Nephron progenitor cell (in vitro differentiated cells): ENCODE data around the gene ELP1.
"Not testable (repeated sequence)": the region's sequence is repeated elsewhere in the genome, so short reads cannot be mapped to it uniquely, and the experiment has no call there.

ENCODE experiments used
- DNase-seq: peaks from one replicate; pipeline ENCODE4 v3.0.0; 2021
- H3K27ac Mint-ChIP-seq: 2 replicates; pipeline ENCODE4 v1.8.0; 2021; ENCODE audit warnings: mild to moderate bottlenecking, moderate library complexity, mixed read lengths
- H3K27me3 Mint-ChIP-seq: 2 replicates; pipeline ENCODE4 v1.8.0; 2021; ENCODE audit warnings: mild to moderate bottlenecking, low read depth, mixed read lengths; ENCODE audit not compliant: poor library complexity
- H3K36me3 Mint-ChIP-seq: 2 replicates; pipeline ENCODE4 v1.8.0; 2021; ENCODE audit warnings: low read depth, mixed read lengths
- H3K4me1 Mint-ChIP-seq: 2 replicates; pipeline ENCODE4 v1.8.0; 2021; ENCODE audit warnings: mixed read lengths
- H3K4me3 Mint-ChIP-seq: 2 replicates; pipeline ENCODE4 v1.8.0; 2021; ENCODE audit warnings: mild to moderate bottlenecking, moderate library complexity, mixed read lengths
- H3K9me3 Mint-ChIP-seq: 2 replicates; pipeline ENCODE4 v1.8.0; 2021; ENCODE audit warnings: mild to moderate bottlenecking, moderate library complexity, mixed read lengths
- TF ChIP-seq, protein P1 (sequence below): fragments of 200-600 bp; sonication (generic); IDR thresholded peaks from 2 replicates; pipeline ENCODE4 v1.5.0; 2021; ENCODE audit warnings: antibody characterized with exemption

ELP1 gene

DNA sequence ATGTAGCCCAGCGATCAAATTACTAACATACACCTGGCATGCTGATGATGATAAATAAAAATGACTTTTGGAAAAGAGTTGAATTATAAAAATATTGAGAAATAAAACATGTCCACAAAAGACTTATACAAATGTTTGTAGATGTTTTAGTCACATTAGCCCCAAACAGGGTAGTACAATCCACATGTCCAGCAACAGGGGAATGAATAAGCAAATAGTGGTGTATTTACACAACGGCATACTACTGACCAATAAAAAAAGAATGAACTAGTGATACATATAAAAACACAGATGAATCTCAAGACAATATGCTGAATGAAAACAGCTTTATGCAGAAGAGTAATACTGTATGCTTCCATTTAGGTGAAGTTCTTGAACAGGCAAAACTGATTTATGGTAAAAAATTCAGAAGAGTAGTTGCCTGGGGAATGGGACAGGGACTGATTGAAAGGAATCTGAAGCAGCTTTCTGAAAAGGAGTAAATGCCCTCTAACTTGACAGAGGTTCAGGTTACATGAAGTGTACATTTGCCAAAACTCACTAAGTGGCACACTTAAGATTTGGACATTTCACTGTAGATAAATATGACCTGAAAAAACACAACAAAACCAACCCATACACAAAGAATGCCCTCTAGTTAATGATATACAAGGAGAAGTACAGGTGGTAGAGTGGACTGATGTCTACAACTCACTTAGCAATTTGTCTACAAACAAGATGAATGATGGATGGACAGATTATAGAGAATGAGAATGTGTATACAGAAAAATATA, 36.4 kb downstream of the ELP1 start:
- H3K36me3 Mint-ChIP-seq = peaks cover 67% of the 10 kb centered on the region
- TF ChIP-seq, protein P1, sequence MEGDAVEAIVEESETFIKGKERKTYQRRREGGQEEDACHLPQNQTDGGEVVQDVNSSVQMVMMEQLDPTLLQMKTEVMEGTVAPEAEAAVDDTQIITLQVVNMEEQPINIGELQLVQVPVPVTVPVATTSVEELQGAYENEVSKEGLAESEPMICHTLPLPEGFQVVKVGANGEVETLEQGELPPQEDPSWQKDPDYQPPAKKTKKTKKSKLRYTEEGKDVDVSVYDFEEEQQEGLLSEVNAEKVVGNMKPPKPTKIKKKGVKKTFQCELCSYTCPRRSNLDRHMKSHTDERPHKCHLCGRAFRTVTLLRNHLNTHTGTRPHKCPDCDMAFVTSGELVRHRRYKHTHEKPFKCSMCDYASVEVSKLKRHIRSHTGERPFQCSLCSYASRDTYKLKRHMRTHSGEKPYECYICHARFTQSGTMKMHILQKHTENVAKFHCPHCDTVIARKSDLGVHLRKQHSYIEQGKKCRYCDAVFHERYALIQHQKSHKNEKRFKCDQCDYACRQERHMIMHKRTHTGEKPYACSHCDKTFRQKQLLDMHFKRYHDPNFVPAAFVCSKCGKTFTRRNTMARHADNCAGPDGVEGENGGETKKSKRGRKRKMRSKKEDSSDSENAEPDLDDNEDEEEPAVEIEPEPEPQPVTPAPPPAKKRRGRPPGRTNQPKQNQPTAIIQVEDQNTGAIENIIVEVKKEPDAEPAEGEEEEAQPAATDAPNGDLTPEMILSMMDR = no peak
- no peaks in the 10 kb centered on the region for H3K27me3 Mint-ChIP-seq
- no peaks in the 10 kb centered on the region for H3K9me3 Mint-ChIP-seq
- H3K4me3 Mint-ChIP-seq = no peak overlapping the region
- no peak overlapping the region for H3K27ac Mint-ChIP-seq
- DNase-seq = no peak
- no peaks in the 10 kb centered on the region for H3K4me1 Mint-ChIP-seq

DNA sequence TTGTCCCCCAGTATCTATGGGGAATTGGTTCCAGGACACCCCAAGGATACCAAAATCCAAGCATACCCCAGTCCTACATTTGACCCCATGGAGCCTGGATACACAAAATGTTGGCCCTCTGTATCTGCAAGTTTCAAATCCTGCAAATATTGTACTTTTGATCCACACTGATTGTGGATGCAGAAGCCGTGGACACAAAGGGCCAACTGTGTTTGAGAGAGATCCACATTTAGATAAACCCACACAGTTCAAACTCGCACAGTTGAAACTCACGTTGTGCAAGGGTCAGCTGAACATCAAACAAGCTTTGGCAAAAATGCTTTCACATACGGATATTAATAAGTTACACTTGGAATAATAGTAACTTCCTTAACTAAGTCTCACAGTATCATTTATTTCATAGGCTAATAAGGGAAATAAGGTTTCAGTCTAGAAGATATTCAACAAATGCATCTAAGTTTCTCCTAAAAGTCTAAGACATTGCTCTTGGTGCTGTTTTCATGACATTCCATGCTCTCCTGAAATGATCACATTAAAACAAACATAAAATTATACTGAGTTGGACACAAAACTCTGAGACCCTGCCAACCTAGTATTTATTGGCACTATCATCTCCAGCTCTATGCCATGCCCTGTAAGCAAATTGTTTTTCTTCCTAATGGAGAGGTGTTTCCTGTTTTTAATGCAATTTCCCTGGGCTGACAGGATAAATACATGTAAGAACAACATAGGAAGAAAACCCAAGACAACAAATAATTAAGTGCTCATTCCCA, 39.5 kb downstream of the ELP1 start:
- Mint-ChIP-seq H3K9me3 (no peaks in the 10 kb centered on the region), H3K4me3 (no peak overlapping the region), H3K4me1 (no peaks in the 10 kb centered on the region), H3K27me3 (peaks cover 2% of the 10 kb centered on the region), H3K36me3 (peaks cover 67% of the 10 kb centered on the region), H3K27ac (no peak overlapping the region)
- TF ChIP-seq, protein P1 = no peak
- DNase-seq = no peak

DNA sequence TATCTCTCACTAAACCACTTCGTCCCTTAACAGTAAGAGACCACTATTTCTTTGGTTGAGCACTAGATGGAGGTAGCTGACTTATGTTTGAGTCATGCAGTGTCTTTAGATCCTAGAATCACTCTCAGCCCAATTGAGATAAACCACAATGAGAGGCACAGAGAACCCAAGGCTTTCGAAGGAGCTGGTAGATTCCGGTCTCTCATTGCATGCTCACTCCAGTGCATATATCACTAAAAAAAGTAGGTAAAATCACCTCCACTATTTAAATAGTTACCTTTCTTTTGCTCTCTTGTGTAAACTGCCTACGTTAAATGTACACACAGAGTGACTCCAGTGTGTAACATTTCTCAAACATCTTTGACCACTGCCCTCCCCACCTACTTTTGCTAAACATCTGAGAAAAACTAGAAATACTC, 44.3 kb downstream of the ELP1 start:
- Mint-ChIP-seq H3K36me3 (peaks cover 57% of the 10 kb centered on the region), H3K9me3 (no peaks in the 10 kb centered on the region), H3K27ac (no peak overlapping the region), H3K4me3 (no peak overlapping the region), H3K27me3 (peaks cover 2% of the 10 kb centered on the region), H3K4me1 (no peaks in the 10 kb centered on the region)
- TF ChIP-seq, protein P1 = no peak
- DNase-seq = no peak

DNA sequence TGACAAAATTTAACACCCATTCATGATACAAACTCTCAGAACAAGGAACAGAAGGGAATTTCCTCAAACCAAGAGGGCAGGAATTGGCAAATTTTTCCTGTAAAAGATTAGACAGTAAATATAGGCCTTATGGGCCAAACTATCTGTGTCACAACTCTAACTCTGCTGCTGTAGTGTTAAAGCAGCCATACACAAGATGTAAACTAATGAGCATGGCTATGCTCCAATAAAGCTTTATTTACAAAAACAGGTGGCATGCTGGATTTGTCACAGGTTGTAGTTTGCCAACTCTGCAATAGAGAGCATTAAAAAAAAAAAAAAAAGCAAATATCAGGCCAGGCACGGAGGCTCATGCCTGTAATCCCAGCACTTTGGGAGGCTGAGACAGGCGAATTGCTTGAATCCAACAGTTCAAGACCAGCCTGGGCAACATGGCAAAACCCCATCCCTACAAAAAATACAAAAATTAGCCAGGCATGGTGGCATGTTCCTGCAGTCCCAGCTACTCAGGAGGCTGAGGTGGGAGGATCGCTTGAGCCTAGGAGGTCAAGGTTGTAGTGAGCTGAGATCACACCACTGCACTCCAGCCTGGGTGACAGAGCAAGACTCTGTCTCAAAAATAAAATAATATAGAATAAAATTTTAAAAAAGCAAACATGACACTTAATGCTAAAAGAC, 47.2 kb downstream of the ELP1 start:
- not testable (repeated sequence) for H3K4me1 Mint-ChIP-seq, H3K27me3 Mint-ChIP-seq, H3K4me3 Mint-ChIP-seq, H3K9me3 Mint-ChIP-seq, H3K27ac Mint-ChIP-seq, DNase-seq
- H3K36me3 Mint-ChIP-seq = peaks cover 56% of the 10 kb centered on the region

DNA sequence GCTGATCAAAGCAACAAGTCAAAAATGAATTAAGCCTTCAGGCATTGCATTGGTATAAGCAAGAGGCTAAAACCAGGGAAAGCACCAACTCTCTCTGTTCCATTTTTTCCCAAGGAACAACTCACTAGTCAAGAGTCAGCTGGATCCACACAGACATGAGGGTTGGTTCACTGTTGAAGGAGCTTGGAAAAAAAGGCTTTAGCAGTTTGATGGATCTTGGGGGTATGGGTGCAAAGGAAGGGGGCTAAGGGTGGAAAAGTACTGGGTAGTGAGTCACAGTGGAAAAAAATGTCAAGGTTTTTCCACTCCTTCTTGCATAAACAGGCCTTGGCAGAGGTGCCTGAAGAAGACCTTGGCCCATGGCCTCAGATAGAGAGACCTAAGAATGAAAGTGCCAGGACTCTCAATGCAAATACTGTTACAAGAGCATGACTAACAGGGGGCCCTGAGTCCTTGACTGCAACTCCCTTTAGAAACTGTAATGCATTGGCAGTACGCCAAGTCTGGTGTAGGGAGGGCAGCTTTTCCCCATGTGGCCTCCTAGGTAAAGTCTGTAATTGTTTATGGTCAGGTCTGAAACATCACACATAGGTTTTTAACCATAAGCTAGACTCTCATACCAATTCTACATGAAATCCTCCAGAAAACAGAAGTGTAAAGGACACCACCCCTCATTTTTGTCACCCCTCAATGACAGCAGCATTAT, 48.1 kb downstream of the ELP1 start:
- no peak for DNase-seq
- no peaks in the 10 kb centered on the region for H3K4me1 Mint-ChIP-seq
- TF ChIP-seq, protein P1 = no peak
- no peak overlapping the region for H3K4me3 Mint-ChIP-seq
- H3K27me3 Mint-ChIP-seq = no peaks in the 10 kb centered on the region
- H3K27ac Mint-ChIP-seq = no peak overlapping the region
- no peaks in the 10 kb centered on the region for H3K9me3 Mint-ChIP-seq
- H3K36me3 Mint-ChIP-seq = peaks cover 50% of the 10 kb centered on the region

DNA sequence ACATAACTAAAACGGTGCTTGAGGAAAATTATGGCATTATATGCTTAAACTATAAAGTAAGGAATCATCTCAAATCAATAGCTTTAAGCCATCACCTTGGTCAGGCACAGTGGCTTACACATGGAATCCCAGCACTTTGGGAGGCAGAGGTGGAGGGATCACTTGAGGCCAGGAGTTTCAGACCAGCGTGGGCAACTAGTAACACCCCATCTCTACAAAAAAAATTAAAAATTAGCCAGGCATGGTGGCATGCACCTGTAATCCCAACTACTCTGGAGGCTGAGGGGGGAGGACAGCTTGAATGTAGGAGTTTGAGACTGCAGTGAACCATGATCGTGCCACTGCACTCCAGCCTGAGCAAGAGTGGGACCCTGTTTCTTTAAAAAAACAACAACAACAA, 49.2 kb downstream of the ELP1 start:
- H3K4me1 Mint-ChIP-seq = no peaks in the 10 kb centered on the region
- no peak overlapping the region for H3K4me3 Mint-ChIP-seq
- DNase-seq = no peak
- H3K27ac Mint-ChIP-seq = no peak overlapping the region
- TF ChIP-seq, protein P1 = no peak
- H3K9me3 Mint-ChIP-seq = no peaks in the 10 kb centered on the region
- H3K27me3 Mint-ChIP-seq = no peaks in the 10 kb centered on the region
- H3K36me3 Mint-ChIP-seq = peaks cover 58% of the 10 kb centered on the region
